WTC11 (cell line): ENCODE data around the gene OXSR1.

ENCODE experiments used
- ETV6 ChIP-seq: sonication (generic); formaldehyde crosslinking; IDR thresholded peaks from 2 replicates; pipeline ENCODE4 v1.8.1; 2022; ENCODE audit warnings: mild to moderate bottlenecking, missing genetic modification reagents
- FOXJ3 ChIP-seq: sonication (generic); formaldehyde crosslinking; IDR thresholded peaks from 2 replicates; pipeline ENCODE4 v1.9.0; 2021; ENCODE audit warnings: missing genetic modification reagents, mild to moderate bottlenecking, borderline replicate concordance
- SOX15 ChIP-seq: fragments of 250-450 bp; sonication (Bioruptor Pico); IDR thresholded peaks from 2 replicates; pipeline ENCODE4 v1.9.0; 2021; ENCODE audit warnings: mild to moderate bottlenecking
- ZBTB43 ChIP-seq: sonication (generic); formaldehyde crosslinking; IDR thresholded peaks from 2 replicates; pipeline ENCODE4 v1.8.1; 2023; ENCODE audit warnings: mild to moderate bottlenecking, missing genetic modification reagents
- TF ChIP-seq, protein P1 (sequence below): fragments of 200-600 bp; IDR thresholded peaks from 2 replicates; pipeline ENCODE4 v1.8.0; 2022; ENCODE audit warnings: antibody characterized with exemption

DNA sequence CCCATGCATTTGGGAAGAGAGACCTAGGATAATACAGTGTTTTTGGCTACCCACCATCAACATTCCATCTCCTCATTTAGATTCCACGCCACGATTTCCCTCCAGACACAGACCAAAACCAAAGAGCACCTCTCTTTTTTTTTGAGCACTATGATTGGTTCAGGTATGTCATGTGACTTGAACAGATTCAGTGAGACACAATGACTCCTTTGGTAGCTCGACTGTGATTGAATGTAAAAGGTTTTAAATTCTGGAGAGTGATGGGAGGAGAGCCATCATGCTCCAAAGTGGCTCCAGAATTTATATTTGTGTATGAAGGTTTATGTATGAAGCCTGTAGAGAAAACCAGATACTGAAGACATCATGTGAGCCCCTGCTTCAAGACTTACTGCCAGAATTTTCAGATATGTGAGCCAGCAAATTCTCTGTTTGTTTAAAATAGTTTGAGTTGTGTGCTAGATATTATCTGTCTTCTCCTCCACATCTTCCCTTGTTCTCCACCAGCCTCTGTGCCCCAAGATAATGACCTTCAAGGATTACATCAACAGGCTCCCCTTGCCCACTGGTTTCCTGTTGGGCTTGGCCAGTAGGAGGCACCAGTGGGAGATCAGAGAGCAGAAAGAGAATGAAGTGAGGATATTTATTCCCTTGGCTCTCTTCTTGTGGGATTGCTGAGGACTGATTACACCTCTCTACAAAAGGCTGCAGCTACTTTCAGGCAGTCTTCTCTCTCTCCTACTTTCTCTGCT, 14.4 kb upstream of the OXSR1 start:
- no peak for TF ChIP-seq ZBTB43 (CRISPR knock-in tag)
- TF ChIP-seq, protein P1, sequence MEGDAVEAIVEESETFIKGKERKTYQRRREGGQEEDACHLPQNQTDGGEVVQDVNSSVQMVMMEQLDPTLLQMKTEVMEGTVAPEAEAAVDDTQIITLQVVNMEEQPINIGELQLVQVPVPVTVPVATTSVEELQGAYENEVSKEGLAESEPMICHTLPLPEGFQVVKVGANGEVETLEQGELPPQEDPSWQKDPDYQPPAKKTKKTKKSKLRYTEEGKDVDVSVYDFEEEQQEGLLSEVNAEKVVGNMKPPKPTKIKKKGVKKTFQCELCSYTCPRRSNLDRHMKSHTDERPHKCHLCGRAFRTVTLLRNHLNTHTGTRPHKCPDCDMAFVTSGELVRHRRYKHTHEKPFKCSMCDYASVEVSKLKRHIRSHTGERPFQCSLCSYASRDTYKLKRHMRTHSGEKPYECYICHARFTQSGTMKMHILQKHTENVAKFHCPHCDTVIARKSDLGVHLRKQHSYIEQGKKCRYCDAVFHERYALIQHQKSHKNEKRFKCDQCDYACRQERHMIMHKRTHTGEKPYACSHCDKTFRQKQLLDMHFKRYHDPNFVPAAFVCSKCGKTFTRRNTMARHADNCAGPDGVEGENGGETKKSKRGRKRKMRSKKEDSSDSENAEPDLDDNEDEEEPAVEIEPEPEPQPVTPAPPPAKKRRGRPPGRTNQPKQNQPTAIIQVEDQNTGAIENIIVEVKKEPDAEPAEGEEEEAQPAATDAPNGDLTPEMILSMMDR = no peak
- TF ChIP-seq ETV6 (CRISPR knock-in tag) = no peak
- no peak for TF ChIP-seq SOX15 (CRISPR knock-in tag)
- no peak for TF ChIP-seq FOXJ3 (CRISPR knock-in tag)
